Mammary epithelial cell (primary cell): ENCODE results near the gene MAS1.

Experiments used
- CTCF ChIP-seq, 2 donors: IDR thresholded peaks in 1 of 2; conservative IDR thresholded peaks in 1 of 2; 2 replicates each; pipeline ENCODE4 v1.5.1; 2011 to 2012; ENCODE audit warnings: inconsistent platforms in 2 of 2, low read length in 2 of 2, mild to moderate bottlenecking in 2 of 2, control low read depth in 1 of 2, low read depth in 1 of 2; ENCODE audit not compliant: insufficient read depth in 1 of 2; ENCODE audit errors: extremely low read depth in 1 of 2
- EZH2 ChIP-seq: IDR thresholded peaks from 2 replicates; pipeline ENCODE4 v1.6.1; 2012; ENCODE audit warnings: low read length, inconsistent platforms, borderline replicate concordance

- TF ChIP-seq CTCF (conservative IDR thresholded peaks at IDR 0.05 in 1 of 2, IDR thresholded peaks at IDR 0.05 in 1 of 2; ENCODE audit: extremely low read depth in 1 of 2, insufficient read depth in 1 of 2, low read depth in 1 of 2, low read length in 2 of 2) (no peak), EZH2 (no peak)
Measured at GRCh38 chr6:159893064-159893463, 2.3 kb downstream of the MAS1 start.
